GM21619 (cell line): ENCODE measurements around the gene MST1R.

Experiments
- ATAC-seq: cut with Tn5 transposase; IDR thresholded peaks from one replicate; pipeline ENCODE4 v1.9.1; 2021; ENCODE audit not compliant: unreplicated experiment

Gene MST1R

DNA sequence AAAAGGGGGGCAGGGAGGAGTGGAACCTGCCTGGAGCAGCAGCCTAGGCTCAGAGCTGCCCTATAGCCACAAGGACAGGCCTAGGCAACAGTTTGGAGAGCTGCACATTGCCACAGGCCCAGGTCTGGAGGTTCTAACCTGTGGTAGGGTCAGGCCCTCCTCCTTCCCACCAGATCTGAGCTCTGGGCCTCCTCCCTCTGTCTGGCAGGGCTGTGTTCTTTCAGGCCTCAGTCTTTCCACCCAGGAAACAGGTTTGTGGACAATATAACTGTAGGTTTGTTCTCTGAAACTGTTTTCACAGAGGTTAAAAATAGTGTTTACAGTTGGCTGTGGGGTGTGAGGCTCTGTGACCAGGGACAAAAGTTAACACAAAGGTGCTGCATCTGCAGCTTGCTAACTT, 25.0 kb downstream of the MST1R start:
- no peak for ATAC-seq

DNA sequence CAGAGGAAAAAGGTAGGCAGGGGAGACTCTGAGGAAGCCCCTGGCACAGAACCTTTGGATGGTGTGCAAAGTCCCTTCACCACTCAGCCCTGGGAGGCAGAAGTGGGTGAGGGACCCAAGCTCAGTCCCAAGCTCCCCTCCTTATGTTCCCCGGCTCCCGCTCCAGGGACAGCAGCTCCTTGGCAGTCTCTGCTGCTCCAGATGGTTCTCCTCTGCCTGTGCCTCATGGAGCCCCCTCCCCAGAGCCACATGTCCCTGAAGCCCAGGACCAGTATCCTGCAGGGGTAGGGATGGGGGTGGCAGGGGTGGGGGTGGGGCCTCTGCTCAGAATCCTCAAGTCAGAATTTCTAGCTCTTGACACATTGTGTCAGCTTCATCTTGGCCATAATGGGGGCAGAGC, 26.0 kb downstream of the MST1R start:
- ATAC-seq = no peak

DNA sequence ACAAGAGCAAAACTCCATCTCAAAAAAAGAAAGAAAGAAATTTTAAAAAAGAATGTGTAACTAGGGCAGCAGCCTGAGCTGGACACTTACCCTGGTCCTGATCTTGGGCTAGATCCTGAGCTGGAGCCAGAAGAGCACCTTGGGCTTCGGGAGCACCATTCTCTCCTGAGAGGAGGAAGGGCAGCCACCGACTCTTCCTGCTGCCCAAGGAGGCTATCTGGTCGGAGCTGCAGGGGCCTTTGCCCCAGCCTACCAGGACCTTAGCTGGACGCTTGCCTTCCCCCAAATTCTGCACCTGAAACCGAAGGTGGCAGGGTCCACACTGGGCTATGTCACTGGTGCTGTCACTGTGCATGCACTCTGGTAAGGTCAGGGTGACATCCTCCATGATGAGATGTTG, 27.1 kb downstream of the MST1R start:
- ATAC-seq = no peak

DNA sequence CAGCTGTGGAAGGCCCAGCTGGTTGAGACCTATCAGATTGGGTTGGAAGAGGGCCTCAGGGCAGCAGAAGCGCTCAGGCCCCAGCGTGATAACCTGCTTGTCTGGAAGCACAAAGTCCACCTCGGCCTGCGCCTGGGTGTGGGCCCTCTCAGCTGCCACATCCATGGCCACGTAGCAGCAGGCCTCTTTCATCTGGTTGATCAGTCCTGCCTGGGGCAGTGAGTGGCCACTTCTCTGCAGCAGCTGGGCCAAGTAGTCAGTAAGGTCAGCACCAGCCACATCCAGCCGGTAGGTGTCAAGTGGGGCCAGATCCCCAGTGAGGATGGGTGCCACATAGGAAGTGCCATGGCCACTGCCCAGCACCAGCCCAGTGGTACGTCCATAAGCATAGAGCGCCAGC, 30.1 kb downstream of the MST1R start:
- no peak for ATAC-seq

DNA sequence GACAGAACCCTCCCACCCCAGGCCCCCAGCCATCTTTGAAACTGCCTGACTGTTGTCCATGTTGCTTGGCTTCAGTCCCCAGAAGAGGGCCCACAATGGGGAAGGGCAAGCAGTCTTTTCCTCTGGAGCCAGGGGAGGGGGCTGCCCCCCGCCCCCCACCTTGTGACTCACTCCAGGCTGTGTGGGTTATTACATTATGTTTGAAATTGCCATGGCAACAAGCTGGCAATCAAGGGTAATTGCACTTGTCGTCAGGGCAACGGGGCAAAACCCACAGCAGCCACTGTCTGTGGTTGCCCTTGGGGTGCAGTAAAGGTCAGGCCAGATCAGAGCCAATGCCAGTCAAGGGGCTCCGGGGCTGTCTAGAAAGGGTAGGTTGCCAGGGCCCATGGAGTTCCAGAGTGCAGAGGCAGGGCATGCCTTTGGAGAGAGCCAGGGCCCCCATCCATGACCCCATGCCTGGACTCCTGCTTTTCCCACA, 30.8 kb downstream of the MST1R start:
- no peak for ATAC-seq

DNA sequence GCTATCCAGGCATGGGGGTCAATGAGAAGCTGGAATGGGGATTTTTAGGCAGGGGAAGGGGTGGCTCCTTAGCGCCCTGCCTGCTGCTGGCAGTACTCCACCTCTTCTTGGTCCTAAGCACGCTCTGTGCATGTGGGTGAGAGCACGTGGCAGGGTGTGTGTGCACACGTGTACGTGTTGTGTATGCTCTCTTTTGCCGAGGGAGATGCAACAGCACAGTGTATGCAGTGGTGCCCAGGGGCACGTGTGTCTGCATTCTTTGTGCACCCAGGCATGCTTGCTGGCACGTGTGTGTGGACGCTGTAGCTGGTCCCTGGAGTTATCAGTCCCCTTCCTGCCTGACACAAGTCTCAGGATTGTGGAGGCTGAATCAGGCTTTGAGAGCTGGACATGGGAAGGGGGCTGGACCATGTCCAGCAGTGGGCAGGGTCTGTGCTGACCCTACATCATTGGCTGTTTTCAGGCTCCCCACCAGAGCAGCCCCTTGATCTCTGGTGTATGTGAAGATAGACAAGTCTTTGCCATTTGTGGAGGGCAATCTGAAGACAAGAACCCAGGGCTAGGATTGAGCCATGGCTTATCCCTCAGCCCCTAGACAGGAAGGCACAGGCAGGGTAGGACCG, 32.0 kb downstream of the MST1R start:
- ATAC-seq = no peak

DNA sequence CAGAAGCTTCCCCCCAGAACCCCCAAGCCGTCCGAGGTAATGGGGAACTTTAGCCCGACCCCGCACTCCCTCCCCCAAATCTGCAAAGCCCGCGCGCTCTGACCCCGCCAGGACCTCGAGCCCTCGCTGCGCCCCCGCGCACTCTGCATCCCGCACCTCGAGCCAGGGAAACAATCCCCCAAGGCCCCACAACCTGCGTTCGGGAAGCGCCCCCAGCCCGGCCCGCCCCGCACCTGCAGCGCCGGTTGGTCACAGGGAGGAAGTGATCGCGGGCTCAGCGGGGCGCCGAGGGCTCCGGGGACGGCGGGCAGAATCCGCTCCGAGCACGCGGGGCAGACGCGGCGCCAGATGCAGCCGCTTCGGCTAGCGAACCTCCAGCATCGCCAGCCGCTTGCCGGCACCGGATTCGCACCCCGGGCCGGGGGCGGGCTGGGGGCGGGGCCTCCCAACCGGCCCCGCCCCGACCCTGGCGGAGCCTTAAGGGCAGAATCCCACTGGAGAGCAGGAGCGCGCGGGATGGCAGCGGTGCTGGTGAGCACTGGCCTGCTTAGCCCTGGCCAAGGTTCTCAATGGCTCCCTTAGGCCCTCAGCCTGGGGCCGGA, 34.0 kb downstream of the MST1R start, which contains the start of gene CAMKV:
Gene CAMKV, minus strand, starts transcription at position 382 of the 602 bp plus-strand sequence. CDS start 7,518 bp downstream, outside the sequence.
- no peak for ATAC-seq

DNA sequence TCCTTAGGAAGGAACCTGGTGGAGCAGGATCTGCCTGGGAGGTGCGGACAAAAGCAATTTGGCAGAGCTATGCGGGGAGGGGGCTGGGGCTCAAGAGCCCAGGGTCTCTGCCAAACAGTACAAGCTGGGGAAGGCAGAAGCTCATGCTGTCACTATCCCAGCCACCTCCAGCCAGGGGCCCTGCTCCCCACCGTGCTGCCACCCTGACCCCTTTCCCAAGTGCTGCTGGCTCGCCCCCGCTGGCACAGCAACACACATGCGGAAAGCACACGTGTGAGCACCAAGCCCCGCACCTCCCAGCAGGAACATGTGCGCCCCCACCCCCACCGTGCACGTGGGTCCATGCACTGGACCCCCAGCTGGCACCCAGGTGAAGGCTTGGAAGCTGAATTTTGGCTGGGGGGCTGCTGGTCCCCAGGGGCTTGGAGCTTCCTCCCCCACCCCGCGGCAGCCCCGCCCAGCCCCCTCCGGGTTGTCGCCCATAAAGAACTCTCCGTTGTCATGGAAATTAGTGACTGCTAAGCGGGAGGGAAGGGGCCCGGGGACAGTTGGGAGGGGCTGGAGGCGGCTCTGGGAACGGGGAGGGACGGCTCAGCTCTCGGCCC, 34.7 kb downstream of the MST1R start:
- no peak for ATAC-seq

DNA sequence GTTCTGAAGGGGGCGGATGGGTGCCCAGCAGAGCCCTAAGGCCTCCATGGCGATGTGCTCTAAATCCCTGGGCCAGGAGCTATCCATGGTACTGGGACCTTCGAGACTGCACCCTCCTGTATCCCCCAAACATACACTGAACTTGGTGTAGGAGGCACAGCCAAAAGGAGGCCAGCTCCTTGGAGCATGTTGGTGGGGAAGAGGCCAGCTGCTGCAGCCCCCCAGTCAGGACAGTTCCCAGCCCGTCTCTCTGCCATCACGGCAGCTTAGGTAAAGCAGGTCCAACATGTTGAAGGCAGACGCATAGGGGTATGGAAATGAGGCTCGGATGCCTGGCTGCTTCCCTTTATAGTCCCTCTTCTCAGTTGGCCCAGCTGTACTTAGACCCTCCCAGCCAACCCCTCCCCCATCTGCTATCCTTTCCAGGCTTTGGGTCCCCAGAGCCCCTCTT, 35.8 kb downstream of the MST1R start:
- no peak for ATAC-seq

DNA sequence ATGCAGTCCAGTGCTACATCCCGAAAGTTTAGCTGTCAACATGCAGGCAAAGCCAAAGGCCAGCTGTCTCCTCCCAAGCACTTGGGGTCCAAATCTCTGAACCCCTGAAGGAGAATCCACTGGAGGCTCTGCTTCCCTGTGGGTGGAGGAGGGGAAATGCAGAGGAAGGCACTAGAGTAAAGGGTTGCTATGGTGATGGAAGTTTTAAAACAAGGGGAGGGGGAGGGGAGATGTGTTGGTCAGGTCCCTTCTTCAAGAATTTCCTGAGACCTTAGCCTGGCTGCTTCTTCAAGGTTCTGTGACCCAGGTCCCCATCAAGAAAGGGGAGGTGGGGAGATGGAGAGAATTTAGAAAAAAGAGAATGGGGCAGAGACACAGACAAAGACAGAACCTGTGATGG, 36.3 kb downstream of the MST1R start:
- ATAC-seq = no peak

DNA sequence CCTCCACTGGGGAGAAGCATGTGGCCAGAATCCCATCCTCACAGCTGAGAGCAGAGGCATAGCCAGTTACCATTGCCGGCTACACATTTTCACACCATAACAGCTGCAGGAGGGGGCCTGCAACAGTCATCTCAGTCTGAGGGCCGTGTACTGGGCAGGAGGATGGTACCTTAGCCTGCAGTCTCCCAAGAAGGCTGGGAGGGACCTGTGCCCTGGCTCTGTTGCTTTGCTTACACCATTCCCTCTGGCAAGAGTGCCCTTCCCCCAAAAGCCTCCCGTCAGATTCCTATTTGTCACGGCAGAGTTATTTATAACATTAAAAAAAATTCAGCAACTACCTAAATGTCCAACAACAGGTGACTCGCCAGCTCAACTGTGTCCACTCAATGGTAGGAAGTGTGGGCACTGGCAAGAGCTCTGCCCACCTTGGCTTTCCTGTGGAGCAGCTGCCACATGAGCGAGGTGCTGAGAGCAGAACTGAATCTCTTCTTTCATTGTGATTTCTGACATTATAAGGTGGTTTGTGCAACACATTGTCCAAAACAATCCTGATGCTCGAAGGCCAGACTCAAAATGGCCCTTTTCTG, 38.4 kb downstream of the MST1R start:
- ATAC-seq = no peak

DNA sequence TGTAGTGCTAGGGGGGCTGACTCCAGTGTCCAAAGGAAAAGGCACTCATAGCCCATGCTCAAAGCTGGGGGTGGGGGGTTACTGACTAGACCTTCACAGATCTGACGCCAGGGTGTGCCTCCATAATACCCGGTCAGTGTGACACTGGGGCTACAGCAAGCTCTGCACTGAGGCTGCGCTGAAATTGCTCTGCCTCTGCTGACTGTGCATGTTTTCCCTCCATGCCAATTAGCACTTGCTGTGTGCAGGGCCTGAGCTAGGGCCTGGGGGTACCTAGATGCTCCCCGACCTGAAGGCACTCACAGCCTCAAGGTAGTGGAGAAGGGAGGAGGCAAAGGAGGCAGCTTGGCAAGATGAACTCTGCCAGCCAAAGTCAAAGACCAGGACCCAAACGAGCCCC, 39.2 kb downstream of the MST1R start:
- ATAC-seq = no peak

DNA sequence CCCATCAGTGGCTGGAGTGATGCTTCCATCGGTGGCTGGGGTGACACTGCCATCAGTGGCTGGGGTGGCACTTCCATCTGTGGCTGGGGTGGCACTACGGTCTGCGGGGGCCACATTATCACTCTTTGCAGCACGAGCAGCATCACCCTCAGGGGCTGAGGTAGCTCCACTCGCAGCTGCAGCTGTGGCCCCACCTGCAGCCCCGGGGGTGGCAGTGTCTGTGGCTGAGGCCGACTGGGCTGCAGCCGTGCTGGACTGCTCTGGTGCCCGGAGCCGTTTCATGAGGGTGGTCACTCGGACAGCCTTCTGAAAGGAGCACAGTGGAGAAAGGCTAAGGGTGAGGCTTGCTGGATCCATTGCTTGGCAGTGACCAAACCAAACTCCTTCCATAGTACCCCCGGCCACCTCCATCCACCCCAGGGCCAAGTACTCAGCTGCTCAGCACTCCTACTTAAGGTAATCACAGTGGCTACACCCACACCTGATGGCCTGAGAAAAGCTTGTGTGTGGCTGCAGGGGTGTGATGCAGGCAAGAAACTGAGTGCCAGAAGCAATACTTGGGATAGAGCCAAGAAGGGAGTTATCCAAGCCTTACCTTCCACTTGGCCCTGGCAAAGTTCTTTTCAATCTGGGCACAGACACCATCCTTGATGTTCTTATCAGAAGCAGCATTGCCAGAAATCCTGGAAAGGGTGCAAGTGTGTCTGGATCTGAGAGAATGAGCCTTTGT, 43.9 kb downstream of the MST1R start:
- no peak for ATAC-seq

DNA sequence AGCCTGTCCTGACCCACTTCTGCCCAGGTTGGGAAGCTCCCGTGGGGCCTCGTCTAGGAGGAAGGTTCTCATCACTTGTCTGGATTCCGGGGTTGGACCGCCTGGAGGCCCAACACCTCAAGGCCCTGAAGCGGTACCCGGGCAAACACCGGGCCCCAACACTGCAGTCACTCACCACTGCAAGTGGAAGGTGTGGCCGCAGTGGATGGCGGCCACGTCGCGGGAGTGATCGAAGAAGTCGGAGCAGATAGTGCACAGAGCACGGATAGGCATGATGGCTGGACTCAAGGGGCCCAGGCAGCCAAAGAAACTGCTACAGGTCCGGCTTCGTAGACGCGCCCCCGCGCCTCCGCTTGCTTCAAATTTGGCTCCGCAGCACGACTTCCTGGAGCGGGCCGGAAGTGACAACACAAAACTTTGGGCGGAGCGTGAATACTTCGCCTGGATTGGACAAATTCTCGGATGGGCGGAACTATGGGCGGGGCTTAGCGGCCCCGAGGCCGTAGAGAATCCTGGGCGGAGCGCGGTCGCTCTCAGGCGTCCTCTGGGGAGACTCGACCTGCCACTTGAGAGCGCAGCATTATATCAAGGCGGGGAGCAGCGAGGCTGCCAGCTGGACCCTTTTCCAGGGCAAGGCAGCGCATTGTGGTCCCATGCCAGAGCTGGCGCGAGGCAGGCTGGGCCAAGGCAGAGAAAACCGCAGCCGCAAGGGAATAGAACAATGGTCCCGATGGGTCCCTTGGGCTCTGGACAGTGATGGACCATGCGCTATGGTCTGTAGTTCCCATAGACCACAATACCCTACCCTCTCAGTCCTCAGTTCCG, 47.3 kb downstream of the MST1R start, which contains the start of gene TRAIP:
Gene TRAIP, minus strand, starts transcription at position 384 of the 825 bp plus-strand sequence. Its CDS starts 111 bp downstream, at position 273.
- ATAC-seq = peak; percentile 95

DNA sequence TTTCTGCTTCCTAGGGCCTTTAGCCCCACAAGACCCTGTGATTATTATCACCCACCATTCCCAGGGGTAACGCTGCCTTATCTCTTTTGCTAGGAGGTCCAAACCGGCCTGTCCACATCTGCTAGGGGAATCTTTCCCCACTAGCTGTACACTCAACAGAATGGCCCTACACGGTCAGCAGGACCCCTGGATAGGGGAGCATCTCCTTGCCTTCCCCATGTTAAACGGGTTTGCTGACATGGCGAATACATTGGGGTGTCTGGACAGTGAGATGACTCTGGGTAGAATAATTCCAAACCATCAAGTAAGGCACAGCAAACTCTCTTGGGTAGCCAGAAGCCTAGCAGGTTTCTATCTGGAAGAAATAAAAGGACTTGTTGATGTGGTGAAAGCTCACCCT, 48.0 kb downstream of the MST1R start:
- ATAC-seq = no peak

DNA sequence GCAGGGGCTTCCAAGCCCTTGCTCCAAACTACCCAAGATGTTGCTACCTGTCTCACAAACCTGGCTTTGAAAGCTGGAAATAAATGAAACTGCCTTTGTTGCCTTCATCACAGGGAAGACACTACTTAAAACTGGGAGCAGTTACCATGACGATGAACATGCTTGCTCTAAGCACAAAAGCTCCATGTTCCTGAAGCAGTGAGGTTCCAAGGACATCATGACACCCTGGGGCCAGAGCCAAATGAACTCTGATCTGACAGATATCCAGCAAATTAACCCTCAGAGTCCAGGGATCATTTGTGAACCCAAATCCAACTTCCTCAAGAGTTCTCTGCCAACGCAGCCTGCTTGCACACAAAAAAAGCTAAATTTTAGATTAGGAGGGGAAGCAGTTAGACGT, 58.0 kb downstream of the MST1R start:
- ATAC-seq = no peak

DNA sequence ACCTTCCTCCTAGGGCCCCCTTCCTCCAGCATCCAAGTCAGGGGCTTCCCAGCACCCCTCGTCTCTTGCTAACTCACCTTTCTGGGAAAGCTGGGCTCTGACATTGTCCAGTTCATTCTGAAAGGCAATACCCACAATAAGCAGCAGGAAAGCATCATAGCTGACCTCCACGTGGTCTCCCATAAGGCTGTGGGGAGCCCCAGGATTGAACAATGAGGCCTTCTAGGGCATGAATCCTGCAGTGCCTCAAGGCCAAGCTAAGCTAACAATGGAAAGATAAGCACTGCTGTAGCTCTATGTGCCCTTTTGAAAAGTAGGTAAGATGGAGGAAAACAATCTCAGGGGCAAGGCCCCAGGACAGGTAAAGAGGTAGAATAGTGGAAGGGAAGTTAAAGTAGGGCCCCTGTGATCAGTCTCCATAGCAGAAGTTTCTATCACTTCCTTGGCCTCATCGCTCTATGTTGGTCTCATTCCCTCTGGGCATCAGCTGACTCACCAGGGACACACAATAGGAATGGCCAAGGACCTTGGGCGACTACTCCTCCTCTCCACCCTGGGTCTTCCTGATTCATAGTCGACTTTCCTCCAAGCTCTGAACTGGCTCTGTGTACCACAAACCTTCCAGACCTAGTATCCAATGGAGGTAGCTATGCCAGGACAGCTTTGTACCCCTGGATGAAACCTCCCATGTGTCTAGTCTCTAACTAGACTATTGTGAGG, 59.0 kb downstream of the MST1R start:
- no peak for ATAC-seq

DNA sequence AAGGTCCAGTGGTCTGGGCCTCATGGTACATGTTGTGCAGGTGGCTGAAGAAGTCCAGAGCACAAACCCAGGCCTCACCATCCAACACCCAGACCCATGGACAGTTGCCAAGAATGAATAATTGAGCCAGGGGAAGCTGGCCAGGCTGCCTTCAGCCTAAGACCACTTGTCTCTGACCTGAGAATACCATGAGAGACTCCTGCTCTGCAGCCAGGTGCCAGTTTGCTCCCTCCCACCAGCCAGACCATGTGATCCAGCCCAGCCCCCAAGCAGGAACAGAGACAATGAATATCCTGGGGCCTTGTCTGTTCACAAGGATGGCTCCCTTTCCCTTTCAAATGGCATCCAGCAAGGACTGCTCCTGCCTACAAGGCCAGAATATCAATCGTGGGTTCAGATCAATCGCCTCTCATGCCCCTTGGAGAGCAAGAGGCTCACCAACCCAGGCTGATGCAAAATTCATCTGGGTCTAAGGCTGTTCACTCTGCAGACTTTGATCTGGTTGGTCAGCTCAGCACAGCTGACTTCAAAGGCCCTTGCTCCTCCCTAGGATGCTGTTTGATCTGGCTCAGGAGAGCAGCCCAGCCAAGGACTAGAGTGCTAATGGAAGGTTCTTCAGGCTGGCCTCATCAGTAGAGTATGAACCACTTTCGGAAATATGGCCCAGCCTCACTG, 60.7 kb downstream of the MST1R start:
- ATAC-seq = no peak

DNA sequence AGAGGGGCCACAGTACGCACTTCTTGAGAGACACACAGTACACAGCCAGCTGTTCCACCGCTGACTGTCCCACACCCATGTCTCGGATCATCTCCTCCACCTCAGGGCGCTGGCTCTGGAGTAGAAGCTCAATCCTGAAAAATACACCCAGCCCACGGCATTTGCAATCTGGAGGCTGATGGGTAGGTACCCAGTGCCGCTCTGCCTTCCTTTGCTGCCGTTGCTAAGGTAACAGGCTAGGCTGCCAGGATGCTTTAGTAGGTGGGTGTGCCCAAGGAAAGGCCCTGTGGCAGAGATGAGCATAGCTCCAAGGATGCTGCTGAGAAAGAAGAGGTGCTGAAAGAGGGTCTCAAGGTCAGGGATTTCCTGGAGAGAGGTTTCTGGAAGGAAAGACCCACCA, 61.9 kb downstream of the MST1R start:
- no peak for ATAC-seq
